Measurements from ENCODE around the gene ACTR1A.

Gene ACTR1A

GRCh38 chr10:102524746-102525145, 22.2 kb upstream of the ACTR1A start:
- Histone ChIP-seq H3K4me3 (replicated peaks; ENCODE audit: insufficient read depth, low read length) (no peak overlapping the region), H3K27me3 (ENCODE audit: insufficient read depth, poor library complexity, severe bottlenecking) (no peaks in the 10 kb centered on the region), H3K27ac (replicated peaks) (no peak overlapping the region)
- TF ChIP-seq CTCF (IDR thresholded peaks at IDR 0.05; ENCODE audit: insufficient read depth, low read length), result no peak
- TF ChIP-seq POLR2AphosphoS5 (IDR thresholded peaks at IDR 0.05; ENCODE audit: low read depth), result no peak
- DNase-seq (ENCODE audit: low read depth in 1 of 2, low spot score in 1 of 2), result no peak

- H3K27me3 ChIP-seq (ENCODE audit: insufficient read depth, poor library complexity, severe bottlenecking), result no peaks in the 10 kb centered on the region
- H3K27ac ChIP-seq (replicated peaks), result no peak overlapping the region
- DNase-seq (ENCODE audit: low read depth in 1 of 2, low spot score in 1 of 2), result no peak
- TF ChIP-seq REST (IDR thresholded peaks at IDR 0.05; ENCODE audit: insufficient replicate concordance, low read depth), result no peak
- no peak for TF ChIP-seq CTCF (IDR thresholded peaks at IDR 0.05; ENCODE audit: insufficient read depth, low read length)
- TF ChIP-seq POLR2AphosphoS5 (IDR thresholded peaks at IDR 0.05; ENCODE audit: low read depth), result no peak
- no peak for TF ChIP-seq GABPA (IDR thresholded peaks at IDR 0.05; ENCODE audit: low read depth)
- TF ChIP-seq SPI1 (IDR thresholded peaks at IDR 0.05; ENCODE audit: borderline replicate concordance, low read depth), result no peak
- H3K4me3 ChIP-seq (replicated peaks; ENCODE audit: insufficient read depth, low read length), result no peak overlapping the region
These were observed 20.9 kb upstream of the ACTR1A start for GRCh38 chr10:102523250-102524029.

GRCh38 chr10:102522874-102523249, 20.4 kb upstream of the ACTR1A start:
- TF ChIP-seq POLR2AphosphoS5 (IDR thresholded peaks at IDR 0.05; ENCODE audit: low read depth) (no peak), REST (IDR thresholded peaks at IDR 0.05; ENCODE audit: insufficient replicate concordance, low read depth) (no peak), GABPA (IDR thresholded peaks at IDR 0.05; ENCODE audit: low read depth) (no peak), CTCF (IDR thresholded peaks at IDR 0.05; ENCODE audit: insufficient read depth, low read length) (no peak), SPI1 (IDR thresholded peaks at IDR 0.05; ENCODE audit: borderline replicate concordance, low read depth) (no peak)
- Histone ChIP-seq H3K27me3 (ENCODE audit: insufficient read depth, poor library complexity, severe bottlenecking) (no peaks in the 10 kb centered on the region), H3K27ac (replicated peaks) (no peak overlapping the region), H3K4me3 (replicated peaks; ENCODE audit: insufficient read depth, low read length) (no peak overlapping the region)
- no peak for DNase-seq (ENCODE audit: low read depth in 1 of 2, low spot score in 1 of 2)
